Adipocyte (in vitro differentiated cells): ENCODE results near the gene ADGRL3.
"Not testable (repeated sequence)": the region's sequence is repeated elsewhere in the genome, so short reads cannot be mapped to it uniquely, and the experiment has no call there.

Source experiments
- DNase-seq: peaks from one replicate; pipeline ENCODE4 v3.0.0-alpha.2; 2015; ENCODE audit warnings: low read depth
- H3K27me3 ChIP-seq: replicated peaks from 2 replicates; pipeline ENCODE4 v1.7.0; 2013; ENCODE audit warnings: mild to moderate bottlenecking, low read length, moderate library complexity; ENCODE audit not compliant: control insufficient read depth, insufficient read depth
- H3K36me3 ChIP-seq: 2 replicates; pipeline ENCODE4 v1.7.0; 2013; ENCODE audit warnings: low read length, mild to moderate bottlenecking, moderate library complexity; ENCODE audit not compliant: control insufficient read depth, insufficient read depth, severe bottlenecking
- H3K4me1 ChIP-seq: 2 replicates; pipeline ENCODE4 v1.7.0; 2013; ENCODE audit warnings: mild to moderate bottlenecking, low read length, moderate library complexity; ENCODE audit not compliant: control insufficient read depth, insufficient read depth
- H3K4me3 ChIP-seq: 2 replicates; pipeline ENCODE4 v1.7.0; 2013; ENCODE audit warnings: mild to moderate bottlenecking, low read length, moderate library complexity
- H3K9ac ChIP-seq: 2 replicates; pipeline ENCODE4 v1.7.0; 2013; ENCODE audit warnings: mild to moderate bottlenecking, low read length, moderate library complexity
- H3K9me3 ChIP-seq: 2 replicates; pipeline ENCODE4 v1.7.0; 2013; ENCODE audit warnings: mild to moderate bottlenecking, low read length, moderate library complexity; ENCODE audit not compliant: control insufficient read depth

ADGRL3 gene

GRCh38 chr4:61505773-61506685 is 305.9 kb downstream of the ADGRL3 start:
- DNase-seq, result no peak

GRCh38 chr4:61507091-61507490 is 307.0 kb downstream of the ADGRL3 start:
- DNase-seq, result no peak
- Histone ChIP-seq H3K4me1 (peaks cover 4% of the 10 kb centered on the region), H3K27me3 (no peaks in the 10 kb centered on the region), H3K4me3 (no peak overlapping the region), H3K9ac (no peak overlapping the region), H3K36me3 (no peaks in the 10 kb centered on the region), H3K9me3 (no peaks in the 10 kb centered on the region)

More at GRCh38 chr4:61505773-61506685, 305.9 kb downstream of the ADGRL3 start:
- H3K27me3 ChIP-seq, result no peaks in the 10 kb centered on the region
- H3K36me3 ChIP-seq, result no peaks in the 10 kb centered on the region
- no peaks in the 10 kb centered on the region for H3K9me3 ChIP-seq
- no peak overlapping the region for H3K9ac ChIP-seq
- H3K4me1 ChIP-seq, result no peaks in the 10 kb centered on the region
- H3K4me3 ChIP-seq, result no peak overlapping the region

DNA sequence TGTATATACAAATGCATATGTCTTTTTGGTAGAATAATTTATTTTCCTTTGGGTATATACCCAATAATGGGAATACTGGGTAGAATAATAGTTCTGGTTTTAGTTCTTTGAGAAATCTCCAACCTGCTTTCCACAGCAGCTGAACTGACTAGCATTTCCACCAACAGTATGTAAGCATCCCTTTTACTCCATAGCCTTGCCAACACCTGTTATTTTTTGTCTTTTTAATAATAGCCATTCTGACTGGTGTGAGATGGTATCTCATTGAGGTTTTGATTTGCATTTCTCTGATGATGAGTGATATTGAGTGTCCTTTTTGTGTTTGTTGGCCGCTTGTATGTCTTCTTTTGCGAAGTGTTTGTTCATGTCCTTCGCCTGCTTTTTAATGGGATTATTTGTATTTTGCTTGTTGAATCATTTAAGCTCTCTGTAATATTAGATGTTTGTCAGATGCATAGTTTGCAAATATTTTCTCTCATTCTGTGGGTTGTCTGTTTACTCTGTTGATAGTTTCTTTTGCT is 309.7 kb downstream of the ADGRL3 start:
- not testable (repeated sequence) for H3K9ac ChIP-seq, H3K27me3 ChIP-seq, H3K36me3 ChIP-seq, DNase-seq, H3K4me3 ChIP-seq, H3K9me3 ChIP-seq, H3K4me1 ChIP-seq

- Histone ChIP-seq H3K4me3 (no peak overlapping the region), H3K27me3 (no peaks in the 10 kb centered on the region), H3K9me3 (no peaks in the 10 kb centered on the region), H3K36me3 (no peaks in the 10 kb centered on the region), H3K4me1 (peaks cover 4% of the 10 kb centered on the region), H3K9ac (no peak overlapping the region)
- peak; percentile 81 for DNase-seq
Observed at GRCh38 chr4:61511716-61512488, 311.8 kb downstream of the ADGRL3 start.

DNA sequence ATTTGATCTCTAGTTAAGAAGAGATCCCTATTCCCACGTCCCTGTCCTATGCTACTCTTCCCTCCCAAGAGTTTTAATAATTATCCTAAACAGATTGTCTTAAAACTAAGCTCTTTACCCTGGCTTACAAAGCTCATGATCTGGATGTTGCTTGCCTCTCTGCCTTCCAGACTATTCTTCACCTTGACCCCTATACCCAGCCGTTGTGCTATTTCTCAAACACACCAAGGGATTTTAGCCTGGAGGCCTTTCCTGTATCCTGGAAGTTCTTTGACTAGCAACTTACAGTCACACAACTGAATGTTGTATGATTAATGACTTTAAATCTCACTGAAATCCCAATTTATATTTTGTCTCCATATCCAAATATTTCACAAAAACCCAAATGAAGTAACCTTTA is 314.9 kb downstream of the ADGRL3 start:
- Histone ChIP-seq H3K4me3 (no peak overlapping the region), H3K9ac (no peak overlapping the region), H3K36me3 (no peaks in the 10 kb centered on the region), H3K9me3 (no peaks in the 10 kb centered on the region), H3K27me3 (no peaks in the 10 kb centered on the region), H3K4me1 (peaks cover 4% of the 10 kb centered on the region)
- no peak for DNase-seq

DNA sequence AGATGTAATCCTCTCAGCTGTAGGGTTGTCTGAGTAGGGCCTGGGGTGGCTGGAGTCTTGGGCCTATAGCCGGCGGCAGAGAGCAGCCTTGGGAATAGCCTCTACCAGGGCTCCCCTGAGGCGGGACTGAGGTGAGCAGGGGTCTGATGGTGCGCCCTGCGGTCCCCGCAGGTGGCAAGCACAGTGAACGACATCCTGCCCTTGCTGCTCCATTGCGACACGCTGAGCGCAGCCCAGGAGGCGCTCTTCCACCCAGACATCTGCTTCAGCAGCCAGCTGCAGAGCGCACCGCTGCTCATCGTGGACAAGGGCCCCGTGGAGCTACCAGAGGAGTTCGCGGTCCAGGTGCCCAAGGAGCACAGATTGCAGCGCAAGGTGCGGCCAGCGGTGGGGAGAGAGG is 317.0 kb downstream of the ADGRL3 start:
- DNase-seq, result no peak
- no peaks in the 10 kb centered on the region for H3K4me1 ChIP-seq
- H3K9me3 ChIP-seq, result no peaks in the 10 kb centered on the region
- no peaks in the 10 kb centered on the region for H3K27me3 ChIP-seq
- H3K9ac ChIP-seq, result no peak overlapping the region
- no peak overlapping the region for H3K4me3 ChIP-seq
- H3K36me3 ChIP-seq, result no peaks in the 10 kb centered on the region

DNA sequence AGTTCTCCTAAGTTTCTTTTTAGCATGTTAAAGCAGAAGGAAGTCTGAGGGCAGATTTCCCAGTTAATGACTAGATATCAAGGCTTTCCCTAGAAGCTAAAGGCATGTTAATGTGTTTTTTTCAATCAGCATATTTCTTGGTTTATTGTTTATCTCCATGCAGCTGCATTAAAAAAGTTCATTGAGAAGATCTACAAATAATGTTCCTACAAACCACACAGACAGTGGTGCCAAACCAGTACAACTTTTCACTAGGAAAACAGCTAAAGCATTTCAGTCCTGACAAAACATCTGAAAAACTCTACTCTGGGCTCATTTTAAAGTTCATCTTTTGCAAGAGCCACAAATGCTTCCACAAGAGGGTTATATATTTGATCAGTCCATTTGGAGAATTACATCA is 320.0 kb downstream of the ADGRL3 start:
- Histone ChIP-seq H3K4me3 (no peak overlapping the region), H3K36me3 (no peaks in the 10 kb centered on the region), H3K9ac (no peak overlapping the region), H3K4me1 (no peaks in the 10 kb centered on the region), H3K27me3 (no peaks in the 10 kb centered on the region), H3K9me3 (no peaks in the 10 kb centered on the region)
- no peak for DNase-seq

- H3K27me3 ChIP-seq, result no peaks in the 10 kb centered on the region
- H3K9ac ChIP-seq, result no peak overlapping the region
- no peak for DNase-seq
- H3K4me3 ChIP-seq, result no peak overlapping the region
- no peaks in the 10 kb centered on the region for H3K4me1 ChIP-seq
- H3K36me3 ChIP-seq, result no peaks in the 10 kb centered on the region
- no peaks in the 10 kb centered on the region for H3K9me3 ChIP-seq
Observed at GRCh38 chr4:61520681-61521160, 320.6 kb downstream of the ADGRL3 start.

GRCh38 chr4:61521451-61521850 is 321.3 kb downstream of the ADGRL3 start:
- no peaks in the 10 kb centered on the region for H3K27me3 ChIP-seq
- H3K4me1 ChIP-seq, result no peaks in the 10 kb centered on the region
- no peak overlapping the region for H3K9ac ChIP-seq
- H3K36me3 ChIP-seq, result no peaks in the 10 kb centered on the region
- no peaks in the 10 kb centered on the region for H3K9me3 ChIP-seq
- no peak for DNase-seq
- no peak overlapping the region for H3K4me3 ChIP-seq

GRCh38 chr4:61522312-61522711 is 322.2 kb downstream of the ADGRL3 start:
- Histone ChIP-seq H3K4me1 (no peaks in the 10 kb centered on the region), H3K9me3 (no peaks in the 10 kb centered on the region), H3K36me3 (no peaks in the 10 kb centered on the region), H3K4me3 (no peak overlapping the region), H3K9ac (no peak overlapping the region), H3K27me3 (no peaks in the 10 kb centered on the region)
- DNase-seq, result no peak

- Histone ChIP-seq H3K36me3 (no peaks in the 10 kb centered on the region), H3K27me3 (no peaks in the 10 kb centered on the region), H3K9ac (no peak overlapping the region), H3K9me3 (peaks cover 1% of the 10 kb centered on the region), H3K4me1 (no peaks in the 10 kb centered on the region), H3K4me3 (no peak overlapping the region)
- DNase-seq, result no peak
Observed at GRCh38 chr4:61527888-61528287, 327.8 kb downstream of the ADGRL3 start.
